SK-N-SH (cell line): Measurements from ENCODE around the gene WDR91.

ENCODE experiments used
- RCOR1 ChIP-seq: fragments of 150-350 bp; IDR thresholded peaks from 2 replicates; pipeline ENCODE4 v1.6.1; 2017; ENCODE audit warnings: antibody characterized with exemption, low read length
- RFX5 ChIP-seq: IDR thresholded peaks from 2 replicates; pipeline ENCODE4 v1.6.1; 2012; ENCODE audit warnings: mild to moderate bottlenecking, improper control_type of control experiment, low read length
- TF ChIP-seq, protein P1 (sequence below): fragments of 200-600 bp; sonication (generic); IDR thresholded peaks from 2 replicates; pipeline ENCODE4 v1.6.1; 2017; ENCODE audit warnings: antibody characterized with exemption, mild to moderate bottlenecking, moderate library complexity
- TF ChIP-seq, protein P2 (sequence below): IDR thresholded peaks from 2 replicates; pipeline ENCODE4; 2012
- TF ChIP-seq, protein P3 (sequence below): fragments of 150-350 bp; IDR thresholded peaks from 2 replicates; pipeline ENCODE4 v1.6.1; 2016; ENCODE audit warnings: mild to moderate bottlenecking, low read depth, low read length

DNA sequence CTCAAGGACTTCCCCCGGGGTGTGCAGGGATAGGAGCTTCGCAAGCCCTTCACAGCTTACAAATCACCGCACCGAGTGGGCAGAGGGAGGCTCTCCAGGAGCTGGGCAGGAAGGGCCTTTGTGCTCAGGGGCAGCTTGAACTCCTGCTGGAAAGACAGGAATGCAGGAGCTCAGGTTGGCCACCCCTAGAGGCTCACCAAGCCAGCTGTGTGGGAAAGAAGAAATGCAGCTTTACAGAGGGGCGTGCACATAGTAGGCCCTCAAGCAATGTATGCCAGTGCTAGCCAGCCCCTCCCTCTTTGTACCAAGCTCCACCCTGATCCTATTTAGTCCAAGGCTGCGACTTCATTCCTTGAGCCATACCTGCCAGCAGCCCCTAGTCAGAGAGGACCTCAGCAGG lies 48.4 kb upstream of the WDR91 start:
- TF ChIP-seq, protein P1, sequence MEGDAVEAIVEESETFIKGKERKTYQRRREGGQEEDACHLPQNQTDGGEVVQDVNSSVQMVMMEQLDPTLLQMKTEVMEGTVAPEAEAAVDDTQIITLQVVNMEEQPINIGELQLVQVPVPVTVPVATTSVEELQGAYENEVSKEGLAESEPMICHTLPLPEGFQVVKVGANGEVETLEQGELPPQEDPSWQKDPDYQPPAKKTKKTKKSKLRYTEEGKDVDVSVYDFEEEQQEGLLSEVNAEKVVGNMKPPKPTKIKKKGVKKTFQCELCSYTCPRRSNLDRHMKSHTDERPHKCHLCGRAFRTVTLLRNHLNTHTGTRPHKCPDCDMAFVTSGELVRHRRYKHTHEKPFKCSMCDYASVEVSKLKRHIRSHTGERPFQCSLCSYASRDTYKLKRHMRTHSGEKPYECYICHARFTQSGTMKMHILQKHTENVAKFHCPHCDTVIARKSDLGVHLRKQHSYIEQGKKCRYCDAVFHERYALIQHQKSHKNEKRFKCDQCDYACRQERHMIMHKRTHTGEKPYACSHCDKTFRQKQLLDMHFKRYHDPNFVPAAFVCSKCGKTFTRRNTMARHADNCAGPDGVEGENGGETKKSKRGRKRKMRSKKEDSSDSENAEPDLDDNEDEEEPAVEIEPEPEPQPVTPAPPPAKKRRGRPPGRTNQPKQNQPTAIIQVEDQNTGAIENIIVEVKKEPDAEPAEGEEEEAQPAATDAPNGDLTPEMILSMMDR = no peak
- TF ChIP-seq, protein P2, sequence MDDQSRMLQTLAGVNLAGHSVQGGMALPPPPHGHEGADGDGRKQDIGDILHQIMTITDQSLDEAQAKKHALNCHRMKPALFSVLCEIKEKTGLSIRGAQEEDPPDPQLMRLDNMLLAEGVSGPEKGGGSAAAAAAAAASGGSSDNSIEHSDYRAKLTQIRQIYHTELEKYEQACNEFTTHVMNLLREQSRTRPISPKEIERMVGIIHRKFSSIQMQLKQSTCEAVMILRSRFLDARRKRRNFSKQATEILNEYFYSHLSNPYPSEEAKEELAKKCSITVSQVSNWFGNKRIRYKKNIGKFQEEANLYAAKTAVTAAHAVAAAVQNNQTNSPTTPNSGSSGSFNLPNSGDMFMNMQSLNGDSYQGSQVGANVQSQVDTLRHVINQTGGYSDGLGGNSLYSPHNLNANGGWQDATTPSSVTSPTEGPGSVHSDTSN = no peak
- TF ChIP-seq, protein P3, sequence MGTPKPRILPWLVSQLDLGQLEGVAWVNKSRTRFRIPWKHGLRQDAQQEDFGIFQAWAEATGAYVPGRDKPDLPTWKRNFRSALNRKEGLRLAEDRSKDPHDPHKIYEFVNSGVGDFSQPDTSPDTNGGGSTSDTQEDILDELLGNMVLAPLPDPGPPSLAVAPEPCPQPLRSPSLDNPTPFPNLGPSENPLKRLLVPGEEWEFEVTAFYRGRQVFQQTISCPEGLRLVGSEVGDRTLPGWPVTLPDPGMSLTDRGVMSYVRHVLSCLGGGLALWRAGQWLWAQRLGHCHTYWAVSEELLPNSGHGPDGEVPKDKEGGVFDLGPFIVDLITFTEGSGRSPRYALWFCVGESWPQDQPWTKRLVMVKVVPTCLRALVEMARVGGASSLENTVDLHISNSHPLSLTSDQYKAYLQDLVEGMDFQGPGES = no peak
- TF ChIP-seq RFX5 (no peak), RCOR1 (no peak)
